Measurements from ENCODE around the gene PTPN18.

The PTPN18 gene

GRCh38 chr2:130339885-130340745 is 15.7 kb upstream of the PTPN18 start:
- no peak for DNase-seq

- DNase-seq: no peak
Measured at GRCh38 chr2:130341562-130342019, 14.3 kb upstream of the PTPN18 start.

GRCh38 chr2:130342020-130342532 is 13.8 kb upstream of the PTPN18 start:
- peak; percentile 96 for DNase-seq

GRCh38 chr2:130342533-130343275 is 13.2 kb upstream of the PTPN18 start, which contains the start of gene IMP4:
IMP4 (plus strand) TSS chr2:130342897; CDS start chr2:130342933, 36 bp downstream.
- peak; percentile 99 for DNase-seq

GRCh38 chr2:130344578-130344977 is 11.3 kb upstream of the PTPN18 start:
- no peak for DNase-seq

GRCh38 chr2:130345091-130345490 is 10.8 kb upstream of the PTPN18 start:
- no peak for DNase-seq

- DNase-seq: no peak
Measured at GRCh38 chr2:130345611-130346010, 10.2 kb upstream of the PTPN18 start.

GRCh38 chr2:130346041-130346740 is 9.7 kb upstream of the PTPN18 start:
- no peak for DNase-seq

GRCh38 chr2:130346741-130347066 is 9.2 kb upstream of the PTPN18 start:
- no peak for DNase-seq

GRCh38 chr2:130347220-130347925 is 8.5 kb upstream of the PTPN18 start:
- DNase-seq: no peak

GRCh38 chr2:130349174-130349573 is 6.7 kb upstream of the PTPN18 start:
- no peak for DNase-seq

GRCh38 chr2:130351711-130352110 is 4.1 kb upstream of the PTPN18 start:
- no peak for DNase-seq

- no peak for DNase-seq
Measured at GRCh38 chr2:130352237-130352636, 3.6 kb upstream of the PTPN18 start.

GRCh38 chr2:130353291-130354138 is 2.3 kb upstream of the PTPN18 start:
- DNase-seq: no peak

- DNase-seq: no peak
Measured at GRCh38 chr2:130354139-130354428, 1.8 kb upstream of the PTPN18 start.

GRCh38 chr2:130355172-130355577 is 681 bp upstream of the PTPN18 start:
- no peak for DNase-seq

GRCh38 chr2:130357864-130358263 is 2.0 kb downstream of the PTPN18 start:
- DNase-seq: no peak

GRCh38 chr2:130358420-130359350 is 2.8 kb downstream of the PTPN18 start:
- DNase-seq: no peak

GRCh38 chr2:130359466-130359865 is 3.6 kb downstream of the PTPN18 start:
- no peak for DNase-seq

GRCh38 chr2:130363479-130363878 is 7.6 kb downstream of the PTPN18 start:
- DNase-seq: no peak

- no peak for DNase-seq
Measured at GRCh38 chr2:130365075-130365474, 9.2 kb downstream of the PTPN18 start.

All from NCI-H1694 treated with DMSO at 0.1 percent for 48 hours (cell line).